T1000 (cell line): ENCODE measurements around the gene ATP12A.

Experiments used
- DNase-seq: peaks from one replicate; lab custom pipeline; 2025; ENCODE audit warnings: mixed read lengths; lab: John Stamatoyannopoulos, UW

ATP12A gene

DNA sequence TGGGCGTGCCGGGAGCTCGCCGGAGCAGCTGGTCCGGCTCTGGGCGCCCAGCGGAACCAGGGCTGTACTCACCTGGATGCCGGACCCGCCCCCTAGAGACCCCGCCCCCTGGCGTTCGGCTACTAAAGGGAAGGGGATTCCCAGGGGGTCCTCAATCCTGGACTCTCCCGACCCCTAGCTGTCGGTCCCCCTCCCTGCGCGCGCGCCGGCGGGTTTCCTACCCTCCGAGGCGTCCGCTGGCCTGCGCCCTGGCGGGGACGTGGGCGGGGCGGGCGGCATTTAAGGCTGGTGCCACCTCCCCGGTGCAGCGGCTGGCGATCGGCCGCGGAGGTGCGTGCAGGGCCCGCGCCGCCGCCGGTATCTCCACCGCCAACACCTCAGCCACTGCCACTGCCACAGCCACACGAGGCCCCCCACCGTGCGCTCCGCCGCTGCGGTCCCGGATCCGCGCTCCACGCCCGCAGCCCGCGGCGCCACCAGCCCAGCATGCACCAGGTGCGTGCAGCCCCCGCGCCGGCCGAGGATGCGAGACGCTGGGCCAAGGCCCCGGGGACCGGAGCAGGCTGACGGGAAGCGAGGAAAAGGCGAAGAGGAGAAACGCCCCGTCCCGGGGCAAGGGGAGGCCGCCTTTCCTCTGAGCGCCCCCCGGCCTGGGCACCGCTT is at the start of gene ATP12A:
TSS of gene ATP12A (plus strand) at position 151 of the 663 bp plus-strand sequence. CDS start at position 487, 336 bp downstream.
- DNase-seq, result no peak

DNA sequence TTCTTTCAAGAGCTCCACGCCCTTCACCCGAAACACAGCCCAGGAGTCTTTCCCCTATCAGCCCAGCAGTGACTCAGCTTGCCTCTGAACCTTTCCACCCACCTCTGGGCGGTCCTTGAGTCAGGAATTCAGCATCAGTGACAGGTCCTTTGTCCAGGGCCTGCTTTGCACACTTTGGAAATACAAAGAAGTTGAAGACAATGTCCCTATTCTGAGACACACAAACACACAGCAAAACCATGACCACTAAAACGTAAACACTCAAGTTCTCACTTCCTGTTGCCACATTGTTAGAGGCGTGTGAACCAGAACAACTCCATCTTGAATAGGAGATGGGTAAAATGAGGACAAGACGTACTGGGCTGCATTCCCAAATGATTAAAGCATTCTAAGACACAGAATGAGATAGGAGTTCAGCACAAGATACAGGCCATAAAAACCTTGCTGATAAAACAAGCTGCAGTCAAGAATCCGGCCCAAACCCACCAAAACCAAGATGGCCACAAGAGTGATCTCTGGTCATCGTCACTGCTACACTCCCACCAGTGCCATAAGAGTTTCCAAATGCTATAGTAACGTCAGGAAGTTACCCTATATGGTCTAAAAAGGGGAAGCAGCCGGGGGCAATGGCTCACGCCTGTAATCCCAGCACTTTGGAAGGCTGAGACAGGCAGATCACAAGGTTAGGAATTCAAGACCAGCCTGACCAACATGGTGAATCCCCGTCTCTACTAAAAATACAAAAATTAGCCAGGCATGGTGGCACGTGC is 49.2 kb upstream of the ATP12A start:
- DNase-seq, result no peak

DNA sequence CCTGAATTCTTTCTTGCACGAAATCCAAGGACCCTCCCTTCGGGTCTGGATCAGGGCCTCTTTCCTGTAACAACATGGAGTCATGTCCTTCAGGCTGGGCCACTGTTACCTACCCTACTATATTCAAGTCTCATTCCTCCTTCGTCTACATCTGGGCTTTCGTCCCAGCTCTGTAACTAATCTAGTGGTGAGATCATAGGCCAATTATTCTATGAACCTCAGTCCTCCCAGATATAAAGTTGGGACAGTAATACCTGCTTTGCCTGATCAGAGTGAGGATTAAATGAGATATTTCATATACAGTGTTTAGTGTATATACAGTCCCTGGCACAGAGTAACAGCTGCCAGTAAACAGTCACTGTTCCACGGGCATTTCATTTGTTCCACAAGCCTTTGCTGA is 48.3 kb upstream of the ATP12A start:
- DNase-seq, result no peak

DNA sequence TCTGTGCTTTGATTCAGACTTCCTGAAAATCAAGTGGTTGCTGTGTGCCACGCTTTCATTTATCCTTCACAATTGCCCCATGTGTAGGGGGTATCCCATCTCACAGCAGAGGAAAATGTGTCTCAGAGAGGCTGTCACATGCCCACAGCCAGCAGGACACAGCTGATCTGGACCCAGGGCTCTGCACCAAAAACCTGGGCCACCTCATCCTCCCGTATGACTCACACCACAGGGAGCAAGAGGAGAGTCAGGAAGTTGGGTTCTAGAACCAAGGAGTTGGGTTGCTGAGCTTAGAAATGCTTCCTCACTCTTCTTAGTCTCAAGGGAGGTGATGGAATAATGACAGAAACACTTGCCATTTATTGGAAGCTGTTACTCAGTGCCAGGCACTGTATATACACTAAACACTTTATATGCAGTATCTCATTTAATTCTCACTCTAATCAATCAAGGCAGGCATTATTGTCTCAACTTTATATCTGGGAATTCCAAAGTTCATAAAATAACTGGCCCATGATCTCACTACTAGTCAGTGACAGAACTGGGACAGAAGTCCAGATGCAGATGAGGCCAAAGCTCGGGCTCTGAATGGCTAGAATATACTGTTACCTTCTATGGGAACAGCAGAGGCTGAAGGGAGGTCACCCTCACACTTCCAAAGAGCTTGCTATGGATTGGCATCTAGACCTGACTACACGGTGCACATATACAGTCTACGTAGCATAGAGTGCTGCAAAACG is 47.7 kb upstream of the ATP12A start:
- DNase-seq, result no peak

DNA sequence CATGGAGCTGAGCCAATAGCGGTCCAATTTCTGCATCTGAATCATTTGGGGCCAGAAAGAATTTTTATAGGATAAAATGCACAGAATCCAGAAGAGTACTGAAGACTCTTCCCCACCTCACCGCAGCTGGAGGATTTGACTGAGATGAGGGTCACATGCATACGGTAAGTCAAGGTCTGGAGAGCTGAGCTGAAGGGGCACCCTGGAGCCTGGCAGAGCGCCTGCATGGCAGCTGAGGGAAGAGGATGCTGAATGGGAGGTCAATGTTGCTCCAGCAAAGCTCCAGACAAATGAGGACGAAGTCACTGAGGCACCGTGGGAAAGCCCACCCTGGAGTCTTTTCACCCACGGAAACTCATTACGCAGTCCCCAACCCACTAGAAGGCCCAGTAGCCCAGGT is 43.4 kb upstream of the ATP12A start:
- DNase-seq, result no peak

DNA sequence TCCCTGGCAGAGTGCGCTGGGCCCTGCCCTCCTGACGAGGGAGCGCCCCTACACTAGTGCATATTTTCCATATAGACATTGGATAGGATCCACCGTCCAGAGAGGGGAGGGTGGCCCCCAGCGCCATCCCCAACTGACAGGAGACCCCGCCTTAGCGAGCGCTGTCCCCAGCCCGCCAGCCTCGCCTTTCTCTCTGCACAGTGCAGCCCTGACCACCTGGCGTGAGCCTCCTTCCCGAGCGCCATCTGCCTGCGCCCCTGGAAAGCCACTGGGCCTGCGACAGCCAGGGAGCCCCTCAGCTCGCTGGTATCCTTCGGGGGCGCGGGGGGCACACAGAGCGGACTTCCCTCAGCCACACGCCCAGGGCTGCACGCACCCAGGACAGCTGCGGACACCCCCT is 42.1 kb upstream of the ATP12A start:
- DNase-seq, result no peak

DNA sequence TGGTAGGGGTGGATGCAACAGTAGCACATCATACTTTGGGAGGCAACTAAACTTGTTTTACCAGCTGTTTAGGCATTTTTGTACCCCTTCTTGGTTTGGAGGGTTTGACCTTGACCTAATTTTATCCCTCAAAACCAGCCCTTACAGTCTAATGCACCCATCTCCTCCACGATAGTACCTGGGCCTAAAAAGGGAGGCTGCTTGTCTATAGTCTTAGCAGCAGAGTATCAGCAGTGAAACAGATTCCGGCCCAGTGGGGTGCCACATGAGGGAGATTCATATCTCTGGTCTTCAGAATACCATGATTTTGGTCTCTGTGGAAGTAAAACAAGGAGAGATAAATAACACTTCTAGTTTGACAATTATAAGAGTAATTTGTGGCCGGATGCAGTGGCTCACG is 39.5 kb upstream of the ATP12A start:
- no peak for DNase-seq

DNA sequence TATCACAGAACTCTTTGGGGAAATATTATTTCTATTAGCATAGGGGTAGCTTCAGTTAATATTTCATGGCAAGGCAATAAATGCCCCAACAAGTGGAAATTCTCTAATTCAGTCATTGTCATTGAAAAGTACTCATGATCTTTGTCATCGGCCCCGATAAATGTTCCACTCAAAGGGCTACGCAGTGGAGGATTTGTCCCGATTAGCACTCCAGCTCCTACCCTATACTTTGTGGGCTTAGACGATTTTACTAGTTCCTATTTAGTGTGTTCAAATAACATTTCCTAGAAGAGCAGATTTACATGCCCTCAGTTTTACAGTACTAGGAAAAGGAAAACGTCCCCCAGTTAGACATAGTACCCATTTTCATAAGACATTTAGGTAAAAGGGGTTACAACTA is 38.0 kb upstream of the ATP12A start:
- DNase-seq, result no peak

DNA sequence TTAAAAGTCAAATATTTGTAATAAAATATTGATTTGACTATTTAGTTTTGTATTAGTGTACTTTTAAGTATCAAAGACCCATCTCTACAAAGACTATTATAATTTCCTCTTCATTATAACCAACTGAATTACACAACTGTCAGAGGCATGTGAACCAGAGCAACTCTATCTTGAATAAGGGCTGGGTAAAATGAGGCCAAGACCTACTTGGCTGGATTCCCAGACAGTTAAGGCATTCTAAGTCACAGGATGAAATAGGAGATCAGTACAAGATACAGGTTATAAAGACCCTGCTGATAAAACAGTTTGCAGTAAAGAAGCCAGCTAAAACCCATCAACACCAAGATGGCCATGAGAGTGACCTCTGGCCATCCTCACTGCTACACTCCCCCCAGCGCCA is 36.2 kb upstream of the ATP12A start:
- no peak for DNase-seq

DNA sequence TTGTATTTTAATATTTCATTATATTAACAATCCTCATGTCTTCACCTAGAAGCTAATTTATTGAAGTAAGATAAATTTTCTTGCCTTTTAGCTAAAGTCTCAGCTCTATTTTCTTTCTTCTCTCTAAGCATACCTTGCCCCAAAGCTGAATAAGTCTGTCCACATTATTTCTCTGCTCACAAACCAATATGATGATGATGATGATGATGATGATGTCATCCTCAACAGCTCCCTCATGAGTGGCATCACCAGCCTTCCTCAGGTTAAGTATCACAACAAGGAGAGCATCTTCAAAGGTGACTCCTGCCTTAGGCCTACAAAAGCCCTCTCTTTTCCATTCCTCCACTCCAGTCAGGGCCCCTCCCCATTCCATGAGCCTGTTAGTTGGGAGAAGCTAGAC is 31.9 kb upstream of the ATP12A start:
- no peak for DNase-seq

DNA sequence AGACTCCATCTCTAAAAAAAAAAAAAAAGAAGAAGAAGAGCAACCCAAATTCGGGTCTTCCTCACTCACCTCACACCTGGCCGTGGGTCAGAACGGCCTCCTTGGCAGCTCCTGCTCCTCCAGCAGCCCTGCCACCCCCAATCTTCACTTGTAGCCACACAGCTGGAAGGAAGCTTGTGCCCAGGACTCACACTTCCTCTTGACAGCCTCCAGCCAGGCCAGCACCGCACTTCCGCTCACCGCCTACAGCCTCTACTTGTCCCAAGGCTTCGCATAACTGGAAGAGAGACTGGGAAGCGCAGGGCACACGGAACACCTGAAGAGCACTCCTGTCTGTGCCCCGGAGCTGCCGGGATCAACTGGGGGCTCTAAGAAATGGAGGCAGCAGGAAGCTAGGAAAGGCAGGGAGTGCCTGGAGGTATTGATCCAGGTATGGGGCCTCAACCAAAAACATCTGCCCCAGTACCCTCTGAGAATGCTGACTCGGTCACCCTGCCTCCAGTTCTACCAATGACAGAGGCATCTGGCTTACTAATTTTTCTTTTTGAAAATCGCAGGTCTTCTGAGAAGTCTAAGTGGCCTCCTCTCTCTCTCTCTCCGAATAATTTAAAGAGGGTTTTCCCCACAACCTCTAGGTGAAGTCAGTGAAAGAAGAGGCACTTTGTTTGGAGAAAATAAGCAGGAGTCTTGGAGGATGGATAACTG is 31.1 kb upstream of the ATP12A start:
- no peak for DNase-seq

DNA sequence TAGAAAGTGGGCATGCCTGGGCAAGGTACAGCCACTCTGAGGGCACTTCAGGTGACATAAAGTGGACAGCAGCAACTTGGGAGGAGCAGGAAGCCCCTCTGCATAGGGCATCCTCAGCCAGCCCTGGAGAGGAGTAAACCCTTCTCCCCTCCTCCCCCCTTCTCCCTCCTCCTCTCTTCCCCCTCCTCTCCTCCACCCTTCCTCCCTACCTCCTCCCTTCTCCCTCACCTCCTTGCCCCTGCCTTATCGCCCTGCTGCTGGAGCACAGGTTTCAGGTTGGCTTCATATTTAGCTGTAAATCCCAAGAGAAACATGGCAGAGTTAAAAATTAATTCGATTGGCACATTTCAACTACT is 30.5 kb upstream of the ATP12A start:
- no peak for DNase-seq

DNA sequence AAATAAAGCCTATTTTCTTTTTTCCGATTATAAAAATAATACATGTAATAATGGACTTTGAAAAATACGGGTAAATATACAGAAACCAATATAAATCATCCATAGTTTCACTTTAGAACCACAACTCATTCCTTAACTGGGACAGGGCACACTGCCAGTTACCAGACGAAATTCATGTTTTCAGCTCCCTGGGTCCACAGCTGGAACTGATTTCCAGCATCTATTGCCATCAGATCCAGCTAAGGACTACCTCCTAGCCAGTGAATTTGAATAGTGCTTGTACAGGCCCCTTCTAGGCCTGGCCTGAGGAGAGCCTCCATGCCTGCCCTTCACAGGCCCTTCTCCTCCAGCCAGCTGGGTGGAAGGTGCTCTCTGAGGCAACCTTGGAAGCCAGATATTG is 30.0 kb upstream of the ATP12A start:
- DNase-seq, result no peak

DNA sequence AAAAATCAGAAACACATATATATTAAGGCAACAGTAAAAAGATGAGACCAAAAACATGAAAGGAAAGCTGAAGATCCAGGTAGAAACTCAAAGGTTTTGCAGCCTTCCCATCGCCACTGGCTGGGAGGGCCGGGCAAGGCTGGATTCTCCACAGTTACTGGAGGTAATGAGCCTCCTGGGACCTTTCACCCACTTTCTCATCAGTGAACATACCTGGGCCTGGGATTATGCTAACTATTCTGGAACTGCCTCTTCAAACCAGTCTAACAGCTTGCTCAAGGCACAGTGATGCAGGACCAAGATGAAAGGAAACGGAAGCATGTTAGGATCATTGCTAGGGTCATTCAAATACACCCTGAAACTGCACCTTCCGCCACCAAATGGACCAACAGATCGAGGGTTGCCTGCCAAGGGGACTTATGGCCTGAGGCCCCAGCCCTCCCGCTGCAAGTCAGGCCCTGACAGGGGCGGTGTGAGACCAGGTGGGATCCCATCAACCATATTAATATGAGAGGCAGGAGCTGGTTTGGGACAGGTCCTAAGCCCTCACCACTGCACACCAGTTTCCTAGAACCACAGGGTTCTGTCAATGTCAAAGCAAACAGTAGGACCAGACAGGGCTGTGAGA is 28.4 kb upstream of the ATP12A start:
- no peak for DNase-seq

DNA sequence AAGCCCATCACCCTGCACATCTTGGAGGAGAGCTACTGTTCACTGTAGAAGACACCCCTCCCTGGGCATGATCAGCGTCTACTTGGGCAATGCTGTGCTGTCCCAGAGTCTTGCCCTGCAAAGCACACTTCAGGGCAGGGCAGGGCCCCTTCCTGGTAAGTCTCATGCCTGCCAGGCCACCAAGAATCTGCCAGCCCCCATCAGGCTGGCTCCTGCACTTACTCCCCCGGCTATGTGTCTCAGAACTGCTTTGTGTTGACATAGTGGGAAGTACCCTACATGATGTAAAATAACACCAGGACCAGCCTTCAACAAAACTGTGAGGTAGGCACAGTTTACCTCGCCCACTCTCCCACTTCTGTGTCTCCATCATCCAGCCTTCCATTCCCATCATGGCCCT is 27.8 kb upstream of the ATP12A start:
- no peak for DNase-seq

DNA sequence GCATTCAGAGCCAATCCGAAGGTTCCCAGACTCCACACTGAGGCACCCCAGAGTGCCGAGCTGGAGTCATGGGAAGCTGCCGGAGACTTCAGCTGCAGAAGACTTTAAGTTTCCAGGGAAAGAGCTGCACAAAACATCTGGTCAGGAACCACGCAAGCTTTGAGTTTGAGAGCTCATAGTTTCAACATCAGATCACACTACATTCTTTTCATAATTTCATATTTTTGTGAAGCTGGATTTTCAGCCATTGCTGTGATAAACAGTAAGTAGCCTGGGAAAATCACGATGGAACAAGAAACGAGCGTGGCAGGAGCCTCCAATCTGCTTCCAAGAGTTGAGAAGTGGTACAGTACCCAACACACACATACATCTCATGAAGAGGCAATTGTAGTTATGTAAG is 25.5 kb upstream of the ATP12A start:
- no peak for DNase-seq

DNA sequence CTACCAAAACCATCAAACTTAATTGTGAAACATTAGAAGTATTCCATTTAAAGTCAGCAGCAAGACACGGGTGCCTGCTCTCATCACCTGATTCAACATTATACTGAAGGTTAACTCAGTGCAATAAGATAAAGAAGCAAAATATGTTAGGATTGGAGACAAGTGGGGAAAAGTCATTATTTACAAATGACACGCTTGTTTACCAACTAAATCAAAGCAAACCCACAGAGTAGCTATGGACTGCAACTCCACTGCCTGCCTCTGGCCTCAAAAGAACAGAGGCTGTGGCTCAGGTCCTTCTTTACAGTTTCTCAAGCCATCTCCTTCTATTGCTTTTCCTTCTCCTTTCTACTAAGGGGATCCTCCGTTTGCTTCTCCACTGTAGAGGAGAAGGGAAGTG is 21.0 kb upstream of the ATP12A start:
- DNase-seq, result no peak

DNA sequence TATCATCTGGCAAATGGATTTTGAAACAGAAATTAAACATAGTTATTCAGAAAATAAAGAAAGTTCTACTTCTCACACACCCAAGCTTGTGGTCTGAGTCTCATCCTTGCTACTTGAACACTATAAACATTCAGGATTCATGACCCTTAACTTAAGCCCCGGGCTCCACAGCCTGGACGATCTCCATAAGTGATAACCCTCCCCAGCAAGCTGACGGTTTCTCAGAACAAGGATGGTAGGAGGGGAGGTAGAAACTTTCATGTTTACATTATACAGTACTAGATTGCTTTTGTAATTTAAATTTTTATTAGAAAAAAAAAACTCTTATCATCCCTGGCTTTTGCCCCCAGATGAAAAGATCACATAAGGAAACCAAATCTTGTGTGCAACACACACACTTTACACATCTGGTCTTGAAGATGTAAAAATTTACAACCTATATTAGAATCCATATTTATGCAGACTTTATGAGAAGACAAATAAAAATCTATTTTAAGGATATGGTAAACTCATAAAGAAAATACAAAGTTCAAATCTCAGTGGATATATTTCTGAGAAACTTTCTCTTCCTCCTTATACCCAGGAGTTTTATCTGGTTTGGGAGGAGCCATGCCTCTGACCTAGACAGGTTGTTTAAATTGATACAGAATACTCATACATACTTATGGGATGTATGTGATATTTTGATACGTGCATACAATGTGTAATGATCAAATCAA is 20.0 kb upstream of the ATP12A start:
- no peak for DNase-seq

DNA sequence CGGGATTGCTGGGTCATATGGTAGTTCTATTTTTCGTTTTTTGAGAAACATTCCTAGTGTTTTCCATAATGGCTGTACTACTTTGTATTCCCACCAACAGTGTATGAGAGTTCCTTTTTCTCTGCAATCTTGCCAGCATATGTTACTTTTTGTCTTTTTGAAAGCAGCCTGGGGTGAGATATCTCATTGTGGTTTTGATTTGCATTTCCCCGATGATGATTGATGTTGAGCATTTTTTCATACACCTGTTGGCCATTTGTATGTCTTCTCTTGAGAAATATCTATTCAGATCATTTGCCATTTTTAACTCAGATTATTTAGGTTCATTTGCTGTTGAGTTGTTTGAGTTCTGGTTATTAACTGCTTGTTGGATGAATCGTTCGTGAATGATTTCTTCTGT is 18.5 kb upstream of the ATP12A start:
- DNase-seq, result no peak

DNA sequence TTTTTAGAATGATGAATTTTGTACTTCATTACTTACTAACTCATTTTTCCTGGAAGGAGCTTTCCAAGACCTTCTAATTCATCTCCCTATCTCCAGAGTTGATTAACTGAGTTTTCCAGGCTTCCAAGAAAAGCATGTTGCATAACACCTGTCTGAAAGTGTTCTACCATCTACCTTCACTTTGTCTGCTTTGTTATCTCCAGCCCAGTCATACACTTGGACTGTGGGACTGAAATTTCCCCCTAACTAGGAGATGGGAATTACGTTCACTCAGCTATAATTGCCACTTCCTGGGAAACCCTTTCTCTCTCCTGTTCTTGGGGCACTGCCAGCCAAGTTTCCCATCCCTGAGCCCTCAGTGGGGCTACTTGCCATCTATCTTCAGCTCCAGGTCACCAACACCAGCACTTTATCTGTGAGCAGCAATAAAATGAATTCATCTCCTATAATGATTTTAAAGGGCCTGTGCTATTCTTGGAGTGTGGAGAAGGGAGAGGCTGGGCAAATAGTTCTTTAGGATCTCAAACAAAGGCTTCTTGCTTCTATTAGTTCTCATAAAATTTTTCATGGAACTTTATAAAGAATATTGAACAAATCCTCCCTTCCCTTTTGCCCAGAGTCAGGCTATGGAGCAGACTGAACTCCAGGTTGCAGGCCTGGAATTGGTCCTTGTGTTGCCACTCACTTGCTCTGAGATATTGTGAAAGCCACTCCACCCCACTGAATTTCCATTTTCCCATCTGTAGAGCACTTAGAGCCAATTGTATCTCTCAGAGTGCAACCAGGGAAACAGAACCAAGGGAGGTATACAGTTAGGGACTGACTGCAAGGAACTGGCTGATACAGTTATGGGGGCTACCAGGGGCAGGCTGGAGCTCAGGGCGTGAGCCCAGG is 17.8 kb upstream of the ATP12A start:
- no peak for DNase-seq

DNA sequence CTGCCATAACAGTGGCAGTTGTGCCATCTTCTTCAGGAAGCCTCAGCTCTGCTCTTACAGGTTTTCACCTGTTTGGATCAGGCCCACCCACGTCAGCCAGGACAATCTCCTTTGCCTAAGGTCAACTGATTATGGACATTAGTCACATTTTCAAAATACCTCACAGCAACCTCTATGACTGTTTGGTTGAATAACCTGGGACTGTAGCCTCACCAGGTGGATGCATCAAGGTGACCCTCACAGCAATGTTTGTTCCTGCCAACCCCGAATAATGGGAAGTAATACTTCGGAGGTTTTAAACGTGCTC is 17.2 kb upstream of the ATP12A start:
- no peak for DNase-seq
